ENCODE results near the gene PRSS27. TPM values are rescaled to one million over a fixed set of nuclear protein-coding genes. Genes with fewer than 3 reads are reported as not detected.
"Not testable (repeated sequence)": the region's sequence is repeated elsewhere in the genome, so short reads cannot be mapped to it uniquely, and the experiment has no call there.

Gene PRSS27
- total RNA-seq, 2 experiments from 2014 or later: 1.6 to 2.4 TPM

- H3K27ac Mint-ChIP-seq: no peak overlapping the region
Measured at GRCh38 chr16:2737238-2737605, 17.2 kb upstream of the PRSS27 start.

GRCh38 chr16:2736476-2737237, 16.6 kb upstream of the PRSS27 start:
- H3K4me1 Mint-ChIP-seq (ENCODE audit: low read depth): no peaks in the 10 kb centered on the region
- CTCF ChIA-PET: no interaction called here
- POLR2A ChIA-PET: no interaction called here
- no peaks in the 10 kb centered on the region for H3K9me3 Mint-ChIP-seq
- peaks cover 1% of the 10 kb centered on the region for H3K27me3 Mint-ChIP-seq
- H3K27ac Mint-ChIP-seq: no peak overlapping the region
- no peak overlapping the region for H3K4me3 Mint-ChIP-seq
- DNase-seq: no peak
- intact Hi-C loops (cut with micrococcal nuclease): no loop called here
- no peaks in the 10 kb centered on the region for H3K36me3 Mint-ChIP-seq

More at GRCh38 chr16:2737238-2737605, 17.2 kb upstream of the PRSS27 start:
- peaks cover 1% of the 10 kb centered on the region for H3K27me3 Mint-ChIP-seq
- intact Hi-C loops (cut with micrococcal nuclease): no loop called here
- no peak overlapping the region for H3K4me3 Mint-ChIP-seq
- H3K36me3 Mint-ChIP-seq: no peaks in the 10 kb centered on the region
- ChIA-PET POLR2A (no interaction called here), CTCF (no interaction called here)
- H3K4me1 Mint-ChIP-seq (ENCODE audit: low read depth): no peaks in the 10 kb centered on the region
- no peaks in the 10 kb centered on the region for H3K9me3 Mint-ChIP-seq
- no peak for DNase-seq

- H3K4me3 Mint-ChIP-seq: no peak overlapping the region
- no peaks in the 10 kb centered on the region for H3K36me3 Mint-ChIP-seq
- intact Hi-C loops (cut with micrococcal nuclease): no loop called here
- H3K27ac Mint-ChIP-seq: no peak overlapping the region
- H3K27me3 Mint-ChIP-seq: peaks cover 1% of the 10 kb centered on the region
- H3K9me3 Mint-ChIP-seq: no peaks in the 10 kb centered on the region
- POLR2A ChIA-PET: no interaction called here
- CTCF ChIA-PET: no interaction called here
- H3K4me1 Mint-ChIP-seq (ENCODE audit: low read depth): no peaks in the 10 kb centered on the region
- DNase-seq: no peak
Measured at GRCh38 chr16:2734844-2735515, 15.0 kb upstream of the PRSS27 start.

- Mint-ChIP-seq H3K27ac (no peak overlapping the region), H3K4me3 (no peak overlapping the region), H3K36me3 (no peaks in the 10 kb centered on the region), H3K27me3 (peaks cover 4% of the 10 kb centered on the region), H3K4me1 (ENCODE audit: low read depth) (peaks cover 2% of the 10 kb centered on the region), H3K9me3 (no peaks in the 10 kb centered on the region)
- DNase-seq: no peak
- CTCF ChIA-PET: no interaction called here
- intact Hi-C loops (cut with micrococcal nuclease): loop anchor here (10.0 kb wide), 1 partner anchor 63 kb away; no protein-coding TSS in a partner anchor
- POLR2A ChIA-PET: no interaction called here
Measured at GRCh38 chr16:2728034-2728433, 8.0 kb upstream of the PRSS27 start.

GRCh38 chr16:2726923-2727322, 6.9 kb upstream of the PRSS27 start:
- DNase-seq: no peak
- no peak overlapping the region for H3K27ac Mint-ChIP-seq
- H3K4me1 Mint-ChIP-seq (ENCODE audit: low read depth): peaks cover 2% of the 10 kb centered on the region
- intact Hi-C loops (cut with micrococcal nuclease): loop anchor here (10.0 kb wide), 1 partner anchor 62 kb away; no protein-coding TSS in a partner anchor
- no peaks in the 10 kb centered on the region for H3K9me3 Mint-ChIP-seq
- peaks cover 4% of the 10 kb centered on the region for H3K27me3 Mint-ChIP-seq
- no peaks in the 10 kb centered on the region for H3K36me3 Mint-ChIP-seq
- no peak overlapping the region for H3K4me3 Mint-ChIP-seq
- ChIA-PET CTCF (no interaction called here), POLR2A (no interaction called here)

- H3K4me1 Mint-ChIP-seq (ENCODE audit: low read depth): peaks cover 4% of the 10 kb centered on the region
- ChIA-PET POLR2A (interaction anchor here (1.4 kb wide), 1 partner anchor 29 kb away, joined by 3 read pairs; no protein-coding TSS in a partner anchor), CTCF (interaction anchor here (1.5 kb wide), 1 partner anchor 203 kb away, joined by 4 read pairs; no protein-coding TSS in a partner anchor)
- no peak overlapping the region for H3K4me3 Mint-ChIP-seq
- H3K36me3 Mint-ChIP-seq: no peaks in the 10 kb centered on the region
- no peak for DNase-seq
- H3K9me3 Mint-ChIP-seq: no peaks in the 10 kb centered on the region
- intact Hi-C loops (cut with micrococcal nuclease): loop anchor here (10.0 kb wide), 1 partner anchor 60 kb away; no protein-coding TSS in a partner anchor
- H3K27me3 Mint-ChIP-seq: peaks cover 4% of the 10 kb centered on the region
- H3K27ac Mint-ChIP-seq: no peak overlapping the region
Measured at GRCh38 chr16:2724816-2725348, 4.9 kb upstream of the PRSS27 start.

- intact Hi-C loops (cut with micrococcal nuclease): loop anchor here (10.0 kb wide), 1 partner anchor 59 kb away; no protein-coding TSS in a partner anchor
- H3K27me3 Mint-ChIP-seq: peaks cover 4% of the 10 kb centered on the region
Measured at GRCh38 chr16:2724088-2724676, 4.2 kb upstream of the PRSS27 start.

GRCh38 chr16:2721634-2722173, 1.7 kb upstream of the PRSS27 start:
- DNase-seq; POLR2A ChIA-PET; H3K27me3 Mint-ChIP-seq; H3K9me3 Mint-ChIP-seq; H3K4me1 Mint-ChIP-seq (ENCODE audit: low read depth); H3K27ac Mint-ChIP-seq; H3K36me3 Mint-ChIP-seq; CTCF ChIA-PET: not testable (repeated sequence)
- peak overlapping the region; percentile 43 for H3K4me3 Mint-ChIP-seq
- intact Hi-C loops (cut with micrococcal nuclease): loop anchor here (1.0 to 10.0 kb wide), 3 partner anchors 31 to 57 kb away; partner anchors contain the start of genes KCTD5 and SRRM2

More at GRCh38 chr16:2724088-2724676, 4.2 kb upstream of the PRSS27 start:
- H3K4me1 Mint-ChIP-seq (ENCODE audit: low read depth): peaks cover 4% of the 10 kb centered on the region
- CTCF ChIA-PET: interaction anchor here (1.5 kb wide), 1 partner anchor 203 kb away, joined by 4 read pairs; no protein-coding TSS in a partner anchor
- DNase-seq: no peak
- H3K27ac Mint-ChIP-seq: no peak overlapping the region
- POLR2A ChIA-PET: interaction anchor here (1.4 kb wide), 1 partner anchor 30 kb away, joined by 3 read pairs; no protein-coding TSS in a partner anchor
- H3K36me3 Mint-ChIP-seq: no peaks in the 10 kb centered on the region
- H3K9me3 Mint-ChIP-seq: no peaks in the 10 kb centered on the region
- no peak overlapping the region for H3K4me3 Mint-ChIP-seq

GRCh38 chr16:2720719-2721633, 952 bp upstream of the PRSS27 start:
- Mint-ChIP-seq H3K36me3 (no peaks in the 10 kb centered on the region), H3K27ac (peak overlapping the region; percentile 67), H3K4me1 (ENCODE audit: low read depth) (peaks cover 2% of the 10 kb centered on the region), H3K27me3 (peaks cover 4% of the 10 kb centered on the region), H3K4me3 (peak overlapping the region; percentile 75), H3K9me3 (no peaks in the 10 kb centered on the region)
- ChIA-PET CTCF (interaction anchor here (0.9 kb wide), 1 partner anchor 147 kb away, joined by 4 read pairs; no protein-coding TSS in a partner anchor), POLR2A (no interaction called here)
- intact Hi-C loops (cut with micrococcal nuclease): loop anchor here (1.0 to 10.0 kb wide), 3 partner anchors 31 to 56 kb away; partner anchors contain the start of genes KCTD5 and SRRM2
- peak; percentile 93 for DNase-seq

GRCh38 chr16:2719328-2720063, 528 bp downstream of the PRSS27 start:
- CTCF ChIA-PET: no interaction called here
- H3K27me3 Mint-ChIP-seq: peaks cover 4% of the 10 kb centered on the region
- peak overlapping the region; percentile 46 for H3K4me3 Mint-ChIP-seq
- H3K36me3 Mint-ChIP-seq: no peaks in the 10 kb centered on the region
- peaks cover 6% of the 10 kb centered on the region for H3K4me1 Mint-ChIP-seq (ENCODE audit: low read depth)
- DNase-seq: no peak
- intact Hi-C loops (cut with micrococcal nuclease): loop anchor here (2.0 to 10.0 kb wide), 2 partner anchors 37 to 55 kb away; partner anchors contain the start of gene KCTD5
- no peaks in the 10 kb centered on the region for H3K9me3 Mint-ChIP-seq
- POLR2A ChIA-PET: no interaction called here
- no peak overlapping the region for H3K27ac Mint-ChIP-seq

All from activated CD4-positive, alpha-beta memory T cell treated with anti-CD3 and anti-CD28 coated beads for 36 hours (primary cell).